GM12878 (cell line): ENCODE data around the gene NFATC2. TPM values are rescaled to one million over a fixed set of nuclear protein-coding genes. Genes with fewer than 3 reads are reported as not detected.

ENCODE experiments used
- ATAC-seq: fragments of 200-7000 bp; cut with Tn5 transposase; 3 replicates; pipeline ENCODE4 v1.9.1; 2020; ENCODE audit warnings: mild to moderate bottlenecking, moderate library complexity
- BruUV-seq: library from RNA; stranded (reverse); fragments of 400-500 nt; replicated peaks from 2 replicates; lab custom pipeline; 2021; lab: Mats Ljungman, UMichigan
- CTCF ChIA-PET: fragments of 300-600 bp; sonication (Branson Sonifier 250); formaldehyde crosslinking; extraction: SDS; loops from one replicate; lab custom pipeline; 2021; ENCODE audit warnings: inconsistent platforms; lab: Yijun Ruan, JAX
- POLR2A ChIA-PET: fragments of 350-600 bp; formaldehyde crosslinking; extraction: SDS; loops from one replicate; lab custom pipeline; 2021; ENCODE audit warnings: inconsistent platforms; lab: Charles Lee
- RAD21 ChIA-PET: fragments of 300-600 bp; sonication (Branson Sonifier 250); formaldehyde crosslinking; loops from one replicate; lab custom pipeline; 2023; ENCODE audit warnings: antibody characterized with exemption; ENCODE audit not compliant: unreplicated experiment; lab: Charles Lee
- SMC1A ChIA-PET: fragments of 300-600 bp; sonication (Branson Sonifier 250); formaldehyde crosslinking; loops from one replicate; lab custom pipeline; 2023; ENCODE audit not compliant: unreplicated experiment, uncharacterized antibody; lab: Charles Lee
- DNase-seq: peaks from one replicate; pipeline ENCODE4 v3.0.0-alpha.2; 2011; ENCODE audit warnings: low read depth, low spot score
- FAIRE-seq: peaks from 3 replicates; lab custom pipeline; 2011; peaks lifted over from hg19 to GRCh38; lab: Jason Lieb, UNC
- H2AFZ ChIP-seq: 2 replicates; pipeline ENCODE4 v1.6.0; 2011; ENCODE audit warnings: low read depth, low read length, control low read depth; ENCODE audit not compliant: control insufficient read depth
- H3K27ac ChIP-seq: 2 replicates; pipeline ENCODE4 v1.5.1; 2011; ENCODE audit warnings: control low read depth; ENCODE audit not compliant: control insufficient read depth, insufficient read depth
- H3K27me3 ChIP-seq, 2 experiments: replicated peaks in 1 of 2; 2 replicates each; pipeline versions ENCODE4 v1.6.0 to v1.6.1; 2011; ENCODE audit warnings: low read length in 1 of 2; ENCODE audit not compliant: control insufficient read depth in 2 of 2, insufficient read depth in 2 of 2
- H3K36me3 ChIP-seq, 2 experiments: 2 replicates each; pipeline ENCODE4 v1.5.1; 2011; ENCODE audit warnings: low read length in 1 of 2; ENCODE audit not compliant: control insufficient read depth in 2 of 2, insufficient read depth in 2 of 2
- H3K4me1 ChIP-seq: 2 replicates; pipeline ENCODE4 v1.6.1; 2011; ENCODE audit warnings: mild to moderate bottlenecking, low read length, moderate library complexity, mixed read lengths; ENCODE audit not compliant: control insufficient read depth, insufficient read depth
- H3K4me2 ChIP-seq: 2 replicates; pipeline ENCODE4 v1.6.0; 2011; ENCODE audit warnings: control low read depth; ENCODE audit not compliant: control insufficient read depth, insufficient read depth
- H3K4me3 ChIP-seq: fragments of 200-600 bp; sonication (generic); 2 replicates; pipeline ENCODE4 v1.5.1; 2016
- H3K79me2 ChIP-seq: 2 replicates; pipeline ENCODE4 v1.6.0; 2011; ENCODE audit warnings: low read length; ENCODE audit not compliant: control insufficient read depth, insufficient read depth
- H3K9ac ChIP-seq: 2 replicates; pipeline ENCODE4 v1.8.0; 2011; ENCODE audit warnings: low read length, control low read depth, mixed read lengths; ENCODE audit not compliant: control insufficient read depth, insufficient read depth
- H3K9me3 ChIP-seq: replicated peaks from 3 replicates; pipeline ENCODE4 v1.5.1; 2011; ENCODE audit warnings: mild to moderate bottlenecking, low read length; ENCODE audit not compliant: control insufficient read depth, insufficient read depth
- H4K20me1 ChIP-seq: 2 replicates; pipeline ENCODE4 v1.6.0; 2011; ENCODE audit not compliant: control insufficient read depth, insufficient read depth
- ATF7 ChIP-seq: fragments of 450-650 bp; IDR thresholded peaks from 2 replicates; pipeline ENCODE4 v1.6.1; 2016; ENCODE audit warnings: low read depth, mild to moderate bottlenecking
- BHLHE40 ChIP-seq, 2 experiments: fragments of 450-650 bp in 1 of 2; IDR thresholded peaks; 2 replicates each; pipeline ENCODE4 v1.6.1; 2011 to 2017; ENCODE audit warnings: low read depth in 2 of 2, borderline replicate concordance in 1 of 2, improper control_type of control experiment in 1 of 2, low read length in 1 of 2, mild to moderate bottlenecking in 1 of 2
- CEBPB ChIP-seq, 2 experiments: fragments of 150-350 bp in 1 of 2; IDR thresholded peaks; 2 replicates each; pipeline ENCODE4 v1.6.1; 2012 to 2014; ENCODE audit warnings: low read depth in 2 of 2, low read length in 2 of 2, borderline replicate concordance in 1 of 2, inconsistent platforms in 1 of 2
- FOXM1 ChIP-seq: IDR thresholded peaks from 2 replicates; pipeline ENCODE4 v1.6.1; 2012; ENCODE audit warnings: low read depth, mild to moderate bottlenecking, inconsistent platforms, low read length, moderate library complexity
- HCFC1 ChIP-seq: fragments of 150-350 bp; IDR thresholded peaks from 2 replicates; pipeline ENCODE4 v1.6.1; 2014; ENCODE audit warnings: low read length
- HDAC2 ChIP-seq: fragments of 200-600 bp; sonication (generic); IDR thresholded peaks from 2 replicates; pipeline ENCODE4 v1.6.1; 2017
- HDGF ChIP-seq: fragments of 450-650 bp; IDR thresholded peaks from 2 replicates; pipeline ENCODE4 v1.6.1; 2016; ENCODE audit warnings: antibody characterized with exemption
- NBN ChIP-seq: fragments of 450-650 bp; IDR thresholded peaks from 2 replicates; pipeline ENCODE4 v1.6.1; 2016
- SMAD1 ChIP-seq: fragments of 450-650 bp; IDR thresholded peaks from 2 replicates; pipeline ENCODE4 v1.6.1; 2018; ENCODE audit warnings: mild to moderate bottlenecking, low read depth; ENCODE audit not compliant: partially characterized antibody
- SMARCA5 ChIP-seq: fragments of 450-650 bp; IDR thresholded peaks from 2 replicates; pipeline ENCODE4 v1.6.1; 2017; ENCODE audit warnings: mild to moderate bottlenecking
- SUZ12 ChIP-seq: fragments of 200-600 bp; sonication (generic); IDR thresholded peaks from one replicate; pipeline ENCODE4 v1.6.1; 2018; ENCODE audit warnings: antibody characterized with exemption, mild to moderate bottlenecking; ENCODE audit not compliant: unreplicated experiment
- TARDBP ChIP-seq: IDR thresholded peaks from 2 replicates; pipeline ENCODE4 v1.6.1; 2016; ENCODE audit warnings: borderline replicate concordance
- YBX1 ChIP-seq: fragments of 450-650 bp; IDR thresholded peaks from 2 replicates; pipeline ENCODE4 v1.6.1; 2016; ENCODE audit warnings: antibody characterized with exemption
- WGBS: methylation state at CpG from one replicate; pipeline ENCODE4 v1.1.6; 2016; ENCODE audit warnings: low lambda C conversion rate; ENCODE audit not compliant: insufficient replicate concordance, insufficient coverage; ENCODE audit errors: missing lambda C conversion rate; 5-methylcytosine and 5-hydroxymethylcytosine counted together
- in situ Hi-C: fragments of 300-500 bp; cut with MboI; formaldehyde crosslinking; loops from 9 replicates; pipeline ENCODE4 v1.14.3; 2018; ENCODE audit warnings: mixed read lengths
- intact Hi-C: fragments of 100-400 bp; cut with micrococcal nuclease; formaldehyde crosslinking; loops from one replicate; pipeline ENCODE4 v1.14.2; 2022; ENCODE audit not compliant: unreplicated experiment
- polyA plus RNA-seq, 11 experiments: library from polyadenylated mRNA; depleted of rRNA in 4 of 11; unstranded in 6 of 11; stranded (reverse) in 5 of 11; fragments of >200 nt; fragmentation: Nextera tagmentation in 4 of 11; fragmentation: Illumina TruSeq in 1 of 11; extraction: Ambion mirVana in 4 of 11; extraction: Trizol in 1 of 11; gene quantifications; 1 replicate in 1 of 11; 2 replicates in 10 of 11; pipeline versions ENCODE4 v1.2.1 to v1.2.3, GENCODE V29; 2011 to 2016; ENCODE audit warnings: inconsistent platforms in 2 of 11, missing spikeins in 2 of 11, low read depth in 1 of 11
- total RNA-seq, 4 experiments: library from RNA; depleted of rRNA in 3 of 4; stranded (reverse); fragments of >200 nt in 3 of 4; fragmentation: Illumina TruSeq in 1 of 4; extraction: Trizol in 1 of 4; gene quantifications; 2 replicates each; pipeline versions ENCODE4 v1.2.1 to v1.2.3, GENCODE V29; 2013 to 2021

NFATC2 gene
- total and polyA plus RNA-seq, 10 of the 15 experiments (the other 5 are each of a cell fraction or from before 2014, with no cell fraction given), result 3.3 to 20.0 (median 7.3) TPM

GRCh38 chr20:51570739-51571459, 28.4 kb upstream of the NFATC2 start:
- H3K9me3 ChIP-seq, result no peaks in the 10 kb centered on the region; the same call in 1 of the 3 replicates
- ATAC-seq (no peak), DNase-seq (no peak), FAIRE-seq (no peak)
- ChIA-PET CTCF (interaction anchor here (0.8 kb wide), 1 partner anchor 185 kb away, joined by 3 read pairs; no protein-coding TSS in a partner anchor), SMC1A (interaction anchor here (0.6 kb wide), 1 partner anchor 580 kb away, joined by 3 read pairs; no protein-coding TSS in a partner anchor), RAD21 (no interaction called here), POLR2A (no interaction called here)
- no peaks in the 10 kb centered on the region; a peak in 1 of 4 replicates for H3K27me3 ChIP-seq
- no peaks in the 10 kb centered on the region for H3K36me3 ChIP-seq
- no peak overlapping the region for H2AFZ ChIP-seq
- 44% methylated on average over 16 of the region's 16 CpGs for WGBS
- intact Hi-C loops, result no loop called here
- H3K4me3 ChIP-seq, result no peak overlapping the region
- H3K4me1 ChIP-seq, result no peaks in the 10 kb centered on the region
- TF ChIP-seq HCFC1 (no peak), BHLHE40 (IDR thresholded peaks at IDR 0.05; ENCODE audit: borderline replicate concordance in 1 of 2, low read depth in 2 of 2, low read length in 1 of 2) (no peak), SMAD1 (no peak), HDGF (no peak), NBN (no peak), HDAC2 (no peak), FOXM1 (no peak), YBX1 (no peak), CEBPB (IDR thresholded peaks at IDR 0.05; ENCODE audit: borderline replicate concordance in 1 of 2, low read depth in 2 of 2, low read length in 2 of 2) (no peak), TARDBP (no peak), SMARCA5 (no peak), SUZ12 (no peak), ATF7 (no peak)
- BruUV-seq, result no TSS peak
- H3K79me2 ChIP-seq, result no peaks in the 10 kb centered on the region
- H3K27ac ChIP-seq, result no peak overlapping the region
- in situ Hi-C loops, result no loop called here
- no peaks in the 10 kb centered on the region for H4K20me1 ChIP-seq
- no peak overlapping the region for H3K4me2 ChIP-seq
- no peak overlapping the region for H3K9ac ChIP-seq
